Upper lobe of left lung (tissue), 4 donors: ENCODE data around the gene PSMD11.

ENCODE experiments used
- EP300 ChIP-seq, 4 donors: sonication (generic); formaldehyde crosslinking; IDR thresholded peaks; one replicate each; pipeline ENCODE4 v1.5.1; 2017; ENCODE audit warnings: antibody characterized with exemption in 4 of 4, control low read depth in 2 of 4
- POLR2A ChIP-seq, 4 donors: fragments of 450-650 bp; IDR thresholded peaks; one replicate each; pipeline ENCODE4 v1.5.1; 2016 to 2017; ENCODE audit warnings: antibody characterized with exemption in 4 of 4, mild to moderate bottlenecking in 2 of 4
- POLR2AphosphoS5 ChIP-seq, 2 donors: sonication (generic); formaldehyde crosslinking; IDR thresholded peaks; one replicate each; pipeline ENCODE4 v1.5.1; 2017; ENCODE audit warnings: antibody characterized with exemption in 2 of 2
- TF ChIP-seq, protein P1 (sequence below), 6 experiments: fragments of 450-650 bp in 4 of 6; fragments of 200-600 bp in 2 of 6; sonication (generic) in 2 of 6; IDR thresholded peaks; one replicate each; pipeline ENCODE4 v1.5.1; 2016 to 2019; ENCODE audit warnings: antibody characterized with exemption in 6 of 6

- TF ChIP-seq, protein P1, sequence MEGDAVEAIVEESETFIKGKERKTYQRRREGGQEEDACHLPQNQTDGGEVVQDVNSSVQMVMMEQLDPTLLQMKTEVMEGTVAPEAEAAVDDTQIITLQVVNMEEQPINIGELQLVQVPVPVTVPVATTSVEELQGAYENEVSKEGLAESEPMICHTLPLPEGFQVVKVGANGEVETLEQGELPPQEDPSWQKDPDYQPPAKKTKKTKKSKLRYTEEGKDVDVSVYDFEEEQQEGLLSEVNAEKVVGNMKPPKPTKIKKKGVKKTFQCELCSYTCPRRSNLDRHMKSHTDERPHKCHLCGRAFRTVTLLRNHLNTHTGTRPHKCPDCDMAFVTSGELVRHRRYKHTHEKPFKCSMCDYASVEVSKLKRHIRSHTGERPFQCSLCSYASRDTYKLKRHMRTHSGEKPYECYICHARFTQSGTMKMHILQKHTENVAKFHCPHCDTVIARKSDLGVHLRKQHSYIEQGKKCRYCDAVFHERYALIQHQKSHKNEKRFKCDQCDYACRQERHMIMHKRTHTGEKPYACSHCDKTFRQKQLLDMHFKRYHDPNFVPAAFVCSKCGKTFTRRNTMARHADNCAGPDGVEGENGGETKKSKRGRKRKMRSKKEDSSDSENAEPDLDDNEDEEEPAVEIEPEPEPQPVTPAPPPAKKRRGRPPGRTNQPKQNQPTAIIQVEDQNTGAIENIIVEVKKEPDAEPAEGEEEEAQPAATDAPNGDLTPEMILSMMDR (IDR thresholded peaks at IDR 0.05): no peak
- TF ChIP-seq POLR2A (IDR thresholded peaks at IDR 0.05) (no peak), POLR2AphosphoS5 (IDR thresholded peaks at IDR 0.05) (no peak), EP300 (IDR thresholded peaks at IDR 0.05) (no peak)
Observed at GRCh38 chr17:32449963-32450362, 5.7 kb downstream of the PSMD11 start.
